Measurements from ENCODE around the gene MIOX.

The MIOX gene

DNA sequence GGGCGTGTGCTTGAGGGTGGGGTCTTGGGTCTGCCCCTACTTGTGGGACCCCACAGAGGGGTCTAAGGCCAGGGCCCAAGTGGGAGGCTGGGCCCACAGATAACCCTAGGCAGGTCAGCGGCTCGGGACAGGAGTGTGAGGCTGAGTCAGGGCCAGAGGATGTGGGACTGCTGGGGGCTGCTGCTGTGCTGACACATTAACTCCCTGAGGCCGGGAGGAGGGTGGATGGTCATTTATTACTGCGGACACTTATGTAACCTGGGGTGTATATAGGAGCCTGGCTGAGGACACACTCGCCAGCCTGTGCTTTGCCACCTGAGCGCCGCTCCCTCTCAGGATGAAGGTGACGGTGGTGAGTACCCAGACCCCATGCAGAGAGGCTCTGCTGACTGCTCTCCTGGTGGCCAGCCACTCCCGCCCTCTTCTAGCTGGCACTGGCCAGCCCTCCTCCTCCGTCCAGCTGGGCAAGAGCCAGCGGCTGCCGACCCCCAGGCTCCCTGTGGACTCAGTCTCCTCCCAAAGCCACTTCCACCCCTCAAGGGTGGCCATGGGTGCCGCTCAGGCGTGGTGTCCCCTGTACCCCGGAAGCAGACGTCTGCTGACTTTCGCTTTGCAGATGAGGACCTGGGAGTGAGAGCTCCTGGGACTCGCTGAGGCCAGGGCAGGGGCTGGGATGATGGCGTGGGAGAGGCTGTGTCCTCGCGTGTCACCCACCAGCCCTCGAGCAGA is at the start of gene MIOX:
Gene MIOX (plus strand): TSS at position 299 of the 729 bp plus-strand sequence. CDS start 39 bp downstream, at position 338.
- no peak for DNase-seq

DNA sequence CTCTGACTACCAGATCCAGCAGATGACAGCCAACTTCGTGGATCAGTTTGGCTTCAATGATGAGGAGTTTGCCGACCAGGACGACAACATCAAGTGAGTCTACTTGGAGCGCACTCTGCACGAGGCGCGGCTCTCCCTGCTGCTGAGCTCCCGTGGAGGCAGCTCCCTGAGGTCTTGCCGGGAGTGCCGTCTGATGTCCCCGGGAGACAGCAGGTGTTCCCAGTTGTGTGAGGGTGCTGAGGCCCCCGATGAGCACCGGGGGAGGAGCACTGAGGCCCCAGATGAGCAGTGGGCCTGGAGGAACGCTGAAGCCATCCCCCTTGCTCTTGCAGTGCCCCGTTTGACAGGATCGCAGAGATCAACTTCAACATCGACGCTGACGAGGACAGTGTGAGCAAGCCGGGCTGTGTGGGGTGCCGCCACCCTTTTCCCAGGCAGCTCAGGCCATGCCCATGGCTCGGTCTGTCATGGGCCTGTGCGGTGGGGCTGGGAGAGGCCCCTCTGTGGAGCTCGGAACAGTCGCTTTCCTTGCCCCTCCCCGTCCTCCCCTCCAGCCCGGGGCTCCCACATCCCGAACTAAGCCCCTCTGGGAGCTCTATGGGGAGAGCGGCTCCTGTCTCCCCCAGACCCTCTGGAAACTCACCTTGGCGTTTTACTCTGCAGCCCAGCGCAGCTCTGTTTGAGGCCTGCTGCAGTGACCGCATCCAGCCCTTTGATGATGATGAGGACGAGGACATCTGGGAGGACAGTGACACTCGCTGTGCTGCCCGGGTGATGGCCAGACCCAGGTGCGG is 49.0 kb upstream of the MIOX start:
- no peak for DNase-seq

DNA sequence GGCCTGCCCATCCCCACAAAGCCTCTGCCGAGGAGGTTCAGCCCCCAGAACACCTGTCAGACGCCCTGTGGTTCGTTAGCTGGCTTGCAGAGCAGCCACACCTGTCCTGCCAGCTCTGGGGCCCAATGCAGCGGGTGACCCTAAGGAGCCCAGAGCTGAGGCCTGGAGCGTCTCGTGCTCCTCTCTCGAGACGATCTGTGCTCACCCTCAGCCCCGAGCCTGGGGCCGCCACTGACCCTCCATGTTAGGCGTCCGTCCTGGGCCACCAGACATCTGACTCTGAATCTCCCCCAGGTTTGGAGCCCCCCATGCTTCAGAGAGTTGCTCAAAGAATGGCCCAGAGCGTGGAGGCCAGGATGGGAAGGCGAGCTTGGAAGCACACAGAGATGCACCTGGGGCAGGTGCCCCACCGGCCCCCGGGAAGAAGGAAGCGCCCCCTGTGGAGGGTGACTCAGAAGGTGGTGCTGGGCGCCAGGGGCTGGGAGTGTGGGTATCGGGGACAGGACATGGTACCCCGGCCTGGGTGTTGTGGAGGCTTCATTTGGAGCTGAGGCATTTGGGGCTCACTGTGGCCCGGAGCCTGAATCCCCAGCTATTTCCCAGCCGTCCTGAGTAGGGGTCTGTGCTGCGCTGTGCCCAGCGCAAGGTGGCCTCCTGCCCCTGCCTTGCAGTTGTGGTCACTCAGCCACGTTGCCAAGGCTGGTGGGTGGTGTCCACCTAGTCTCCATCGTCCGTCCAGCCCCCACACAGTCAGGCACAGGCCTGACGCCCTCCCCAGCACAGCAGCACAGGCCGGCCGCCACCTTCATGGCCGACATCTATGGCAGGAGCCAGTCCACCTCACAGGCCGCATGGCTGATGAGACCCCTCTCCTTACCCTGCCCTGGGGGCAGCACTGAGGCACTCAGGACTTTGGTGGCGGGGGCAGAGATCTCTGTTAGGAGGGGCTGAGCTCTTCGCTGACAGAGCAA is 48.1 kb upstream of the MIOX start:
- DNase-seq: no peak

DNA sequence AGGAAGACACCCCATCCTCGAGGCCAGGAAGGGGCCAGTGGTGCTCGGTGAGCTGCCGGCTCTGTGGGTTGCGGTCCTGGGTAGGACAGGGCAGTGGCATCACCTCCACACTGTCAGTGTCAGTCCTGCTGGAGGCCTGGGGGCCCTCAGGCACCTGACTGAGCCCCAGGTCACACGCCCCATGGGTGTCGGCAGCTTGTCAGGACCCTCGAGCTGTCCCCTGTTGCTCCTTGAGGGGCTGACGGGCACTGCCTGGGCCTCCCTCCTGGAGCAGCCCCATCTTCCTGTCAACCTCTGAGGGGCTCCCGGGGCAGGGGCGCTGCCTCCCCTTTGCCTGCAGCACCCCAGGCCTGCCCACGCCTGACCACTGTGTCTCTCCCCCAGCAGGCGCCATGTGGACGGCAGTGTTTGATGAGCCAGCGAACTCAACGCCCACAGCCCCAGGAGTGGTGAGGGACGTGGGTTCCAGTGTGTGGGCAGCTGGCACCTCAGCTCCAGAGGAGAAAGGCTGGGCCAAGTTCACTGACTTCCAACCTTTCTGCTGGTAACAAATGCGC is 47.3 kb upstream of the MIOX start:
- DNase-seq: no peak

DNA sequence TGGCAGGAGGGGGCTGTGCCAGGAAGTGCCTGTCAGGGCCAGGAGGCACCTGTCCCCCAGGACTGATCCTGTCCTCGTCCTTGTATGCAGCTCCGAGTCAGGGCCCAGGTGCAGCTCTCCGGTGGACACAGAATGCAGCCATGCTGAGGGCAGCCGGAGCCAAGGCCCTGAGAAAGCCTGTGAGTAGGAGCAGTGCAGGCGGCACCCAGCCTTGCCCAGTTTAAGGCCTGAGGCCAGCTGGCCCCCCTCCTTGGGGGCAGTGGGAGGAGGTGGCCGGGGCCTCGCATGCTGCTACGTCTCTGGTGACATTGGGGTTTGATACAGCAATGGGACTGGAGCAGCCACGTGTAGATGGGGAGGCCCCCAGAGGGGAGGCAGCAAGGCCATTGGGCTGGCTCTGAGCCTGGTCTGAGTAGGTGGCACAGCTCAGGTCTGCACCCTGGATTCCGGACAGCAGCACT is 46.8 kb upstream of the MIOX start:
- DNase-seq: no peak

DNA sequence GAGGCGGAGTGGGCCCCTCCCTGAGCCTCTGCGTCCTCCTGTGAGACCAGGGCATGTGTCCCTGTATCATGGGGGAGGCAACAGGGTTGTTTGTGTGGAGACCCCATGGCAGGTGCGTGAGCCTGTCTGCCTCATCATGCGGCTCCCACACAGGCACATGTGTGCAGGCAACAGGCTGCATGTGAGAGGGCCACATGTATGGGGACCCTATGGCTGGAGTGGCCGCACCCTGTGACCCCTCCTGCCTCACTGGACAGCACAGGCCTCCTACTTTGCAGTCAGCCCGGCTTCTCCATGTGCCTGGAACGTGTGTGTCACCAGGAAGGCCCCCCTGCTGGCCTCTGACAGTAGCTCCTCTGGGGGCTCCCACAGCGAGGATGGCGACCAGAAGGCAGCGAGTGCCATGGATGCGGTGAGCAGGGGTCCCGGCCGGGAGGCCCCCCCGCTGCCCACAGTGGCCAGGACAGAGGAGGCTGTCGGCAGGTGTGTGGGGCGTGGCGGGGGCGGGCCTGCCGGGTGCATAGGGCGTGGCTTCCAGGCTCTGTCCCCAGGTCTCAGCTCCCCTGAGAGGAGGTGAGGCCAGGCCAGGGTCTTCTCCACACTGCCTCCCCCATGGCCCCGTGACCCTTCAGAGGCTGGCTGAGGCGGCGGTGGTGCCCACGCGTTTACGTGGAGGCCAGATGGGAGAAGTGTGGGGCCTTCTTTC is 46.0 kb upstream of the MIOX start:
- DNase-seq: no peak

DNA sequence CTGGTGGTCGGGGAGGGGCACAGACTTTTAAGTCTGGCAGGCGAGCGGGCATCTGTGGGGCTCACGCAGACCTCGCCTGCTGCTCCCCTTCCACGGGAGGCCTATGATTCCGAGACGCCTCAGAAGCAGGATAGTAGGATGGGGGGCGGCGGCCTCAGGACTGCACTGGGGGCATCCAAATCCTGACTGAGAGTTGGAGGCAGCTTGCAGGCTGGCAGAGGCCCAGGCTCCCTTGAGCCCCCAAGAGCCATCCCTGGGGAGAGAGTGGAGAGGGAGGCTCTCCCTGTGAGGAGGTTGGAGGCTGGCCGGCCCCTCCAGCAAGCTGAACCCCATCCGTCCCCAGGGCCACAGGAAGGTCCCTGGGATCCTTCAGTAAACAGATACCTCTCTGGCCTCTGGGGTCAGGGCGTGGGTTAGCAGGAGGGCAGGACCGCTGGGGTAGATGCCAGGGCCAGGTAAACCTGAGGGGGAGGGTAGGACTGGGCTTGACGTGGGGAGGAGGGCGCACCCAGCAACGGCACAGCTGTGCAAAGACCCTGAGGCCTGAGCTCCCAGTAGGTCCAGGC is 45.1 kb upstream of the MIOX start:
- no peak for DNase-seq

DNA sequence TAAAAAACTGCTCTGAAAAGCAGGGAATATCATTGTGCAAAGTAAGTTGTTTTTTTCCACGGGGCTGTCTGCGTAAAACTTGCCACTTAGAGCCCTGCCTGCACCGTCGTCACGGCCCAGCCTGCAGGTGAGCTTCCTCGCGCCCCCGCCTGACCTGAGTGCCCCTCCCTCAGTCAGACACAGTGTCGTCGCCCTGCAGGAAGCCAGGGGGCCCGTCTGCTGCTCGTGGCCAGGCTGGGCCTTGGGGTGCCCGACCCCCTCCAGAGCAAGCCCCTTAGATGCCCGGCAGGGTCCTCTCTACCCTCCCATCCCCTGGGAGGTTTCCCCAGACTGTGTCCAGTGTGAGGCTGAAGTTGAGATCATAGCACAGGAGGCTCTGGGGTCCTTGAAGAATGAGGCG is 43.5 kb upstream of the MIOX start:
- DNase-seq: no peak

DNA sequence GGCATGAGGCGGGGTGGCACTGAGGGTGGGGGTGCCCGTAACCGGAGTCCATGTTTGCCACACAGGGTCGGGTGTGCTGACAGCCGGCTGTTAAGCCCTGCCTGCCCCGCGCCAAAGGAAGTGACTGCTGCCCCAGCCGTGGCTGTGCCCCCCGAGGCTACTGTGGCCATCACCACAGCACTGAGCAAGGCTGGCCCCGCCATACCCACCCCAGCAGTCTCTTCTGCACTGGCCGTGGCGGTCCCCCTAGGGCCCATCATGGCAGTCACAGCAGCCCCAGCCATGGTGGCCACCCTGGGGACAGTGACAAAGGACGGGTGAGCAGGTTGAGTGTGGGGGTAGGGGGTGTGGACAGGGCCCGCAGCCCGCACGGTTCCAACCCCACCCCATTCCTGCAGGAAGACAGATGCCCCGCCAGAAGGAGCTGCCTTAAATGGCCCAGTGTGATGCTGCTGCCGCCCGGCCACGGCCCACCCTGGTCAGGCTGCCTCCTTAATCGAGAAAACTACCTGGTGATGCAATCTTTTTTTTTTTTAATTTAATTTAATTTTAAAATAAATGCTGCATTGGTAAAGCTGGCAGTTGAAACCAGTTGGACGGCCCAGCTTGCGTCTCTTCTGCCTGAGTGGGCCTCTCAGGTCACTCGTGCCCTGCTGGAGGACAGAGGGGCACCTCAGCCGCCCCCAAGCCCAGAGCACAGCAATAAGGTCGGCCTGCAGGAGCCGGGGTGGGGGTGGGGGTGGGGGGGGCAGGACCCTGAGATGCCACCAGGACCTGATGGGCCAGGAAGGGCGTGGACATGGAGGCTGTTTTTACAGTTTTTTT is 42.6 kb upstream of the MIOX start:
- DNase-seq: no peak

DNA sequence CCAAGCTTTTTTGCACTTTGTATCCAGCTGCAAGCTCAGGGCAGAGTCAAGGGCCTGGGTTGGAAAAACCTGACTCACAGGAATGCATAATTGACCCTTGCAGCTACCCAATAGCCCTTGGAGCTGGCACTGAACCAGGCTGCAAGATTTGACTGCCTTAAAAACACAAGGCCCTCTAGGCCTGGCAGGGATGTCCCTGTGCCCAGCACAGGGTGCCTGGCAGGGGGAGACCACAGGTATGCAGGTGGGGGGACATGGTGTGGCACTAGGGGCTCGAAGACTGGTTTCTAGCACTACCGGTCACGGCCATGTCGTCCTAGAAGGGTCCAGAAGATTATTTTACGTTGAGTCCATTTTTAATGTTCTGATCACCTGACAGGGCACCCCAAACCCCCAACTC is 42.0 kb upstream of the MIOX start:
- no peak for DNase-seq

DNA sequence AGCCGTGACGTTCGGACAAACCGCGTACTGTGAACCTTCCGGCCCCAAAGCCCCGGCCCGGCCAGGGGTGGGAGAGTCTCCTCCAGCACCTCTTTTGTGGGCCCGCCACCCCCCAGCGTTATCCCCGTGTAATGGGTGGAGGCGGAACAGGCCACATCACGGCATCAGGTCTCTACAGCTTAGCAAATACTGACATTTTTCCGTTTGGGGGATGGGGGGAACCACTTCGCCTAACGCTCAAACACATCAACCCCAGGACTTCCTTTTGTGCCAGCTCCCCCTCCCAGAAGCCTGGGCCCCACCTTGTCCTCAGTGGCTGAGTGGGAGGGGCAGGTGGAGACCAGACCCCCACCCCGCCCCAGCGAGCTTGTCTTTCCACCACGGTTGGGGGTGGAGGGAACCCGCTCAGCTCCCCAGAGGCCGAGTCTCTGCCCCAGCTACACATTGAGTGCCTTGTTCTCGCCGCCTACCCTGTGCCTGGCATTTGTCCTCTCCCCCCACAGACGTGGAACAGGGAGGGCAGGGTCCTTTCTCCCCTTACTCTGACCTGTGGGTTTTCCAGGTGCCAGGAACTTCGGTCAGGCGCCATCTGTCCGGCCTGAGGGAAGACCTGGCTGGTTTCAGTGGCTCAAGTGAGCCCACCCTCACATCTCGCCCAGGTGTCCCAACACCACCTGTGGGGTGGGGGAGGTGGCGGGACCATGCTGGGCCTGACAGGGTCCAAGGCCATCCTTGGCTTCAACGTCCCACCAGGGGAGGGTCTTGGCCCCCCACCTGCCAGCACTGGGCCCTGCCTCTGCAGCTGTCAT is 41.4 kb upstream of the MIOX start:
- DNase-seq: no peak

DNA sequence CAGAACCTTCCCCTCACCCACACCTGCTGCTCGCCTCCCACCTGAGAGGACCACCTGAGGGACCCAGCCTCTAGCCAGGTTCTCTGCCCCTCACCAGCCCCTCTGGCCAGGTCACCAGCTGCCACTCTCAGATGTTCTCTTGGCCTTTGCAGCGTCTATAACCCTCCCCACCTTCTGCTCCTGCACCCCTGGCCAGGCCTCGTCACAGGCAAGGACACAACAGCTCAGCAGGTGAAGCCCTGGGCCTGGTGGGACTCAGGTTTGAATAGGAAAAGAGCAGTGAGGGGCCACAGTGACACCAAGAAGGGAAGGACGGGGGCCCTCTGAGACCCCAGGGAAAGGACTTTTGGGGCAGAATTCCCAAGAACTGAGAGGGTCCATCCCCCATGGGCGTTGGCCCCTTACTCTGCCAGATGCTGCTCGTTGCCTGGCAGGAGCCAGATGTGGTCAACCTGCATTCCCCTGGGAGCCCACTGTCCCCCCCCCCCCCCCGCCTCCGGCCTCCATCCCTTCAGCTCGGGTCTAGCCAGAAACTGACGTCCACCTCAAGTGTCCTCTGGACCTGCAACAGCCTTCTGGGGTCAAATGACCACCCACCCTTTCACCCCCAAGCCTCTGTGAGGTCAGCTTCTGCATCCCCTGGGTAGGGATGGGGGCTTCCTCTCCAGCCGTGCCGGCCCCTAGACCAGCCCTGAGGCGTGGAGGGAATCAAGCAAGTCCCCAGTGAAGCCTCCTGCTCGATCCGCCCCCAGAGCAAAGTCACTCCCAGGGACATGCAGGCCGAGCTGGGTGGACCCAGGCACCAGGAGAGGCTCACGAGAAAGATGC is 40.6 kb upstream of the MIOX start:
- no peak for DNase-seq

DNA sequence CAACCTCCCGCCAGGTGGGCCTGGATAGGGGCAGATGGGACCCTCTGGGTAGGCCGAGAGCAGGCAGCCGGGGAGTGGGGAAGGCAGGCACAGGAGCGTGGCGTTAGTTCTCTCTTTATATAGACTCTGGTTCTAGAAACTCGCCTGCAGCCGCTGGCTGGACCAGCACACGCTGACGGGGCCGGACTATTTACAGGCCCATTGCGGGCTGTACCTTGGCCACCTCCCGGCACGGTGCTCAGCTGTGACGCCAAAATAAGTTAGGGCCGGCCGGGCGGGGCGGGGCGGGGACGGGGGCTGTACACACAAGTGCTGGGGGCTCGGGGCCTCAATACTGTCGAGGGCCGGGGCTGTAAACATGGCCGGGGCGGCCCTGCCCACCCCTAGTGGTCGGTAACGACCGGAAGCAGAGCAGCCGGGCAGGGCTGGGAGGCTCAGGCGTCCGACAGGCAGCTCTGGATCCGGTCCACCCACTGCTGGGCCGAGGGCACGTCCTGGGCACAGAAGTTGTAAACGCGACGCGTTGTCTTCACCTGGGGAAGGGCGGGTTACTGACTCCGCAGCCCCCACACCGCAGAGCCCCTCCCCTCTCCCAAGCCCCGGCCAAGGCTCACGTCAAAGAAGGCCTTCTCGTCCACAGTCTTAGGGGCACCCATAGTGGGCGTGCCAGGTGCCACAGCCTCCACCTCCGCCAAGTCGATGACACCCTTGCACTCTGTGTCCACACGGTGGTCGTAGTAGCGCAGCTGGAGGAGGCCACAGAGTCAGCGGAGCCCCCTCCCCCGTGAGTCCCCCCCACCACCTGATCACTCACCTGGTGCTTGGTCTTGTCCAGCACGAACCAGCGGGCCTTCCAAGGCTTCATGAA is 39.7 kb upstream of the MIOX start:
- no peak for DNase-seq

DNA sequence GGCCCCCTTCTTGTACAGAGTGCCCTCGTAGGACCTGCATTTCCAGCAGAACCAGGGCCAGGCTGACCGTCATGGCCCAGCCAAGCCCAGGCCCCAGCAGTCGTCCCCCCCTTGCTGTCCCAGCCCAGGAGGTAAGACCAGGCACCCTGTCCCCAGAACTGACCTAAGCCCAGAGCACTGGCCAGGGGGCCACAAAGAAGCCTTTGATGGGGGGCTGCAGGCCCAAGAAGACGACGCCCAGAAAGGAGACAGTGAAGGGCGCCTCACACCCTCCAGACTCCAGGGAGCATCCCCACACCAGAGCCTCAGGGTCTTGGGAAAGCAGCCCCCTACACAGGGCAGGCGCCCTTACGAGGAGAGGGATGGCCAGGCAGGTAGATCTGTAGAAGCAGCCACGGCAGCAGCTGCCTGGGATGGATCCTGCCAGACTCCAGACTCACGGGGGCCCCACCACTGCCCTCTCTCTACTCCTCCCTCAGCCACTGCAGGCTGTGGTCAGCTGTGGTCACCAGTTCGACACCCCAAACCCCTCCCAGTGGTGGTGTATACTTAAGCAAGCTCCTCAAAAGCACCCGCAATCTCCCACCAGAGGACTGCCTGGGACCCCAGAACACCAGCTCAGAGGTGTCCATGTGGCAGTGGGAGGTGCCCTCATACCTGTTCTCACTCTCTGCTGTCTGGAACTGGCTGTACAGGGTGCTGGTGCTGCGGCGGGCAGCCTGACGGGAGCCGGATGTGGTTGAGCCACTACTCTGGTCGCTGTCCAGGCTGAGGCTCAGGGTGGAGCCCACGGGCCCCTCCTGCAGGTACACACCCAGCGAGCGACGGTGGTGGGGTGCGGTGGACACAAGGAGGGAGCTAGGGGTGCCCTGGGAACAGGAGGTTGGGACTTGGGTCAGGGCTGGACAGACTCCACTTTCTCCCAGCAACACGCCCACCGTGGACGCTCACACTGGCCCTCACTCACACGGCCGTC is 38.8 kb upstream of the MIOX start:
- DNase-seq: no peak

DNA sequence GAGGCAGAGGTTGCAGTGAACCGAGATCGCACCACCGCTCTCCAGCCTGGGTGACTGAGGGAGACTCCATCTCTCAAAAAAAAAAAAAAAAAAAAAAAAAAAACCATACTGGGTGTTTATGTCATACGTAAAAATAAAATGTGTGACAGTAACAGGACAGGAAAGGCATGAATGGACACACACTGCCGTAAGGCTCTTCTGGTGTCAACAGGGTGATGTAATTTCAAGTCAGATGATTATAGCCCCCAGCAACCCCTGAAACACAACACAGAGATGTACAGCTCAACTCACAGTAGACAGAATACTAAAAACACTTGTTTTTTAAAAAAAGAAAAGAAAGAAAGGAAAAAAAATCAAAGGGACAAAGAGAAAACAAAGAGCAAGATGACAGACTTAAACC is 34.0 kb upstream of the MIOX start:
- no peak for DNase-seq

DNA sequence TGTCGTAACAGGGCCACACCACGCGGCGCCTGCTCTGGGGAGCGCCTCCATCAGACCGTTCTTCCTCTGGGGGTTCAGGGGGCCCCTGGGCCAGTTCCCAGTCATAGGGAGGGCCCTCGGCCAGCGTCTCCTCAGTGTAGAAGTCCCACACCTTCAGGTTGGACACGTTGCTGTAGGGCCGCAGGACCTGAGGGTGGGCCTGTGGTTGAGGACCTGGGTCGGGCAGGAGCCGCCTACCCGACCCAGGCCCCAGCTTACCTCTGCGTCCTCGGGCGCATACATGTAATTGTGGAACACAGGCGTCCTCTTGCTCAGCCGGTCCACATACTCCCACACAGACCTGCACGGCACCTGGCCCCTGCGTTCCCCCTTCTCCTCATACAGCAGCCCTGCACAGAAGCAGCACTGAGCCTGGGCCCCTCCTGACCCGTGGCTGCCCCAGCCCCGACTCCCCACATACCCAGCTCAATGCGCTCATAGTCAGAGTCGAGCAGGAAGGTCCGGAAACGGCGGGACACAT is 32.0 kb upstream of the MIOX start:
- DNase-seq: no peak

DNA sequence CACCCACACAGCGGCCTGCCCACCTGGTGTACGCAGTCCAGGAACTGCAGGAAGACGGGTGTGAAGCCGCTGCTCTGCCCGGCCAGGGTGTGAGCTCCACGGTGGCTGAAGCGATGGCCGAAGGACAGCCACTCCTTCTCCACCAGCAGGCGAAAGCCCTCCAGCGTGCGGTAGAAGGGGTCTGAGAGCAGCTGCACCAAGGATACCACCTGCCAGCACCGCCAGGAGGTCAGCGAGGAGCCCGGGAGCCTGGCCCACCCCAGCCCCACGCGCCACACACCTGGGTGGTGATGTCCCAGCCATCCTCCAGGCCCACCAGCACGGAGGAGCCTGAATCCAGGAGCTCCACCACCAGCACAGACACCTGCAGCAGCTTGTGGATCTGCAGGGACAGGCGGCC is 31.5 kb upstream of the MIOX start:
- DNase-seq: no peak
